ENCODE results near the gene CCDC6. TPM values are rescaled to one million over a fixed set of nuclear protein-coding genes. Genes with fewer than 3 reads are reported as not detected.
A peak's percentile ranks its signal among the peaks of the same experiment; 100 is the strongest.

Gene CCDC6
- total RNA-seq, 1 donor from 2014 or later: 23.4 TPM

DNA sequence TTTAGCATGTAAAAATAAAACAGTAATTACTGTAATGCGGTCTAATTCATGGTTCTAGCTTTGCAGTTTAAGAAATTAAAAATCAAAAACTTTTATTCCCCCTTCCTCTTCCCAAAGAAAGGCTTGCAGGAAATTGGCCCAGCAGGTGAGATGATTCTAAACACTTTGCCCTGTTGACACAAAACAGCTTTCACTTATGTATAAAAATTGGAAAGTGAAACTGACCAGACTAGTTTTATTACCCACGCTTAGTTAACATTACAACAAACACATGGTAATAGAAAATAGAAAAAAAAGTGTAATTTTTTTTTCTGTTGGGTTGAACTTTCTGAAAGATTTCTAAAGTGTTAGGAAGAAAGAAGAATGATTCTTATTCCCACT is 1.2 kb upstream of the CCDC6 start:
- TF ChIP-seq, protein P1, sequence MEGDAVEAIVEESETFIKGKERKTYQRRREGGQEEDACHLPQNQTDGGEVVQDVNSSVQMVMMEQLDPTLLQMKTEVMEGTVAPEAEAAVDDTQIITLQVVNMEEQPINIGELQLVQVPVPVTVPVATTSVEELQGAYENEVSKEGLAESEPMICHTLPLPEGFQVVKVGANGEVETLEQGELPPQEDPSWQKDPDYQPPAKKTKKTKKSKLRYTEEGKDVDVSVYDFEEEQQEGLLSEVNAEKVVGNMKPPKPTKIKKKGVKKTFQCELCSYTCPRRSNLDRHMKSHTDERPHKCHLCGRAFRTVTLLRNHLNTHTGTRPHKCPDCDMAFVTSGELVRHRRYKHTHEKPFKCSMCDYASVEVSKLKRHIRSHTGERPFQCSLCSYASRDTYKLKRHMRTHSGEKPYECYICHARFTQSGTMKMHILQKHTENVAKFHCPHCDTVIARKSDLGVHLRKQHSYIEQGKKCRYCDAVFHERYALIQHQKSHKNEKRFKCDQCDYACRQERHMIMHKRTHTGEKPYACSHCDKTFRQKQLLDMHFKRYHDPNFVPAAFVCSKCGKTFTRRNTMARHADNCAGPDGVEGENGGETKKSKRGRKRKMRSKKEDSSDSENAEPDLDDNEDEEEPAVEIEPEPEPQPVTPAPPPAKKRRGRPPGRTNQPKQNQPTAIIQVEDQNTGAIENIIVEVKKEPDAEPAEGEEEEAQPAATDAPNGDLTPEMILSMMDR (conservative IDR thresholded peaks at IDR 0.05; ENCODE audit: low read depth, low read length): no peak
- peak overlapping the region; percentile 82 for H3K4me3 ChIP-seq (ENCODE audit: low read depth, low read length)
- DNase-seq (ENCODE audit: low read depth): no peak

DNA sequence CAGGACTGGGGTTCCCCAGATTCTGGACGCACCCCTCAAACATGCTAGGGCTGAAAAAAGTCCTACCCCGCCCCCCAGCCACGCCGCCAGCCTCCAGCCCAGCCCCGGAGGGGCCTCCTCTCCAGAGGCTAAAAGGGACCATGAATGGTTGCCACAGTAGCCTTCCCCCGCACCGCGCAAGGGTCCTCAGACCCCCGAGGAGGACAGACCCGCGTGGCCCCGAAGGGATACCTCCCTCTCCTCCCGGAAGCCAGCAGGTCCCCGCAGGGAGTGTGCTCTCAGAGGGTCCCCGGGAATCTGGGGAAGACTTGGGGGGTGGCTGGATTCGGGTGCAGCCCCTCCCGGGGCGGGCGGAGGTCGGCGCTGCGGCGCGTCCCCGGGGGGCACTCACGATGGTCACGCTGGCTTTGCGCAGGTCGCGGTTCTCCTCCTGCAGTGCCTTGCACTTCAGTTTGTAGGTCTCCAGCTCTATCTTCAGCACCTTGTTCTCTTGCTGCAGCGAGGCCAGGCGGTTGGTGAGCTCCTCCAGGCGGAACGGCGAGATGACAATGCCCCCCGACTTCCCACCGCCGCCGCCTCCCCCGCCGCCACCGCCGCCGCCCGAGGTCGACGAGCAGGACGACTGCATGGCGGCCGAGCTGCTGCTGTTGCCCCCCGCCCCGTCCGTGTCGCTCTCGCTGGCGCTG is 482 bp downstream of the CCDC6 start:
- no peak for DNase-seq (ENCODE audit: low read depth)
- TF ChIP-seq, protein P1 (conservative IDR thresholded peaks at IDR 0.05; ENCODE audit: low read depth, low read length): no peak
- peak overlapping the region; percentile 82 for H3K4me3 ChIP-seq (ENCODE audit: low read depth, low read length)

DNA sequence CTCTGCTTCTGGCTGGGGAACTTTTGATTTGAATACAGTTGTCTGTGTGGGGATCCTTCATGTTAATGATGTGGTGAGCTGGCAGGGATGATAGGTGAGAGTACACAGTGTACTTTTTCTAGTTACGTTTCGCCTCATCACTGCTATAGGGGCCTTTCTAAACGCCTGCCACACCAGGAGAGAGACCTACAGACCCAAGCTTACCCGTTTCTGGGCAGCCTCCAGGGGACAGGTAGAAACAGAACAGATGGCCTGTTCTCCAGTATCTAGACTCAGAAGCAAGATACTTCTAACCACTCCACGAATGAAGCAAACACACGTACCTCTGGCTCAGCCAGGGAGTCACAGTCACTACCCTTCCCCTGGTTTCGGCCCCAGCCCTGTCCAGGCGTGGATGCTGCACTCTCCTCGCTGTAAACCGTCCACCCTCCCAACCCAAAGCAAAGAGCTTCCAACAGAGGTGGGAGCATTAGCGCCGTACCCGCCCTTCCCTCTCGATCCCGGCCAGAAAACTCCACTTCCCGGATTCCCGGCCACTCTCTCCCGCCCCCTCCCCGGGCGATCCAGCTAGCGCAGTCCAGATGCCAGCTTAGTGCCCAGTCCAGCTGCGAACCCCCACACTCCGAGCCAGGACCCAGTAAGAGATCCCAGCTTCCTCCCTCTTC is 1.2 kb downstream of the CCDC6 start:
- TF ChIP-seq, protein P1 (conservative IDR thresholded peaks at IDR 0.05; ENCODE audit: low read depth, low read length): no peak
- no peak for DNase-seq (ENCODE audit: low read depth)
- H3K4me3 ChIP-seq (ENCODE audit: low read depth, low read length): peak overlapping the region; percentile 82

DNA sequence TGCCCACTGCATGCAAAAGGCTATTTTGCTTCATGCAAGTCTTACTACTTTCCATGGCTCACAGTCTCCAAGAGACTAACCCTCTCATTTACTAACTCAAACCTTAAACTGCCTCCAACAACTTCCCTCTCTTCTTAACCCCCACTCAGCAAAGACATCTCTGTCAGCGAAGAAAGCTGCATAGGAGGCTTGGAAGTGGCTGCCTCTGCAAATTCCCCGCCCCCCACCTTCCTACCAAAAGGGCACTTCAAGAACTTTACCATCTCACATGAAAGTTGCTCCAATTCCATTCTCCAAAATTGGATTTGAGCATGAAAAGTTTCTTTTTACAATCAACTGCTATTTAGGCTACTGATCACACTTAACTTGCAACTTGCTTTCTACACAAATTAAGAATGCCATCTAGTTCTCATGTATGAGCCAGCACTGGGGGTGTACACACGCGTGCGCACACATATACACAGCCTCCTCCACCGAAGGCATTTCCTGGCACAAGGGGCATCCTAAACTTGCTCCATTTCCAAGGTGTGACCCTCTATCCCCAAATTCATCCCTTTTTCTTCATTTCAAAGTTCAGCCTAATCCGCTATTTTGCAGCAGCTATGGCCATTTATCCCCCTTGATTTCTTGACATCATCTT is 1.8 kb downstream of the CCDC6 start:
- peak overlapping the region; percentile 82 for H3K4me3 ChIP-seq (ENCODE audit: low read depth, low read length)
- no peak for DNase-seq (ENCODE audit: low read depth)
- TF ChIP-seq, protein P1 (conservative IDR thresholded peaks at IDR 0.05; ENCODE audit: low read depth, low read length): no peak

DNA sequence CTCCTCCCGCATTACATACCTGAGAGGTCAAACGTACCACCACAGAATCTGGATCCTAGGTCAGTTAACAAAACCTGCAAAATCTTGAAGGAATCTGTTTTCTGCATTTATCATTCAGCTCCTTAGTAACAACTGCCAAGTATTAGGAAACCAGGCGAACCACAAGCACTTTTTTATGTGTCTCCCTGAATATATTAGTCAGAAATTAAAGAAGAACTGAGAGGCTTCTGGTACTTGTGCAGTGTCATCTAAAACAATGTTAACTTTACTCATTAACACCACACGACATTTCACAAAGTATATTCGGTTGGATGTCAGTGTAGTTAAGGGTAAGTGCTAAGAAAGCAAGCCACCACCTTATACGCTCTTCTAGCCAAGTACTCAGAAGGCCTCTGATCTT is 2.5 kb downstream of the CCDC6 start:
- DNase-seq (ENCODE audit: low read depth): no peak
- peak overlapping the region; percentile 82 for H3K4me3 ChIP-seq (ENCODE audit: low read depth, low read length)
- TF ChIP-seq, protein P1 (conservative IDR thresholded peaks at IDR 0.05; ENCODE audit: low read depth, low read length): no peak

DNA sequence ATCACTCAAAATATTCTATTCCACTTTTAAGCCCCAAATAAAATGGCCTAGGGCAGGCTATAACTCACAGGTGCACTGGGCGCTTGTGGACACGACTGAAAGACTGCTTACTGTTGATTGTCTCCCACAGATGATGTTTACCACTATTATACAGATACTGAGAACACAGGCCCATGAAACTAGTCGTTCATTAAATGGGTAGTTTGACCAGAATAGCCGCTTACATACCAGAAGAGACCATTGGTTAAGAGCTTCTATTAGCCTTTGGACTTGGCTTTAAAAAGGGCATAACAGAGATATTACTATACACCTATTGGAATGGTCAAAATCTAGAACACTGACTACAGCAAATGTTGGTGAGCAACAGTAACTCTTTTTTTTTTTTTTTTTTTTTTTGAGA is 4.3 kb downstream of the CCDC6 start:
- H3K4me3 ChIP-seq (ENCODE audit: low read depth, low read length): no peak overlapping the region
- TF ChIP-seq, protein P1 (conservative IDR thresholded peaks at IDR 0.05; ENCODE audit: low read depth, low read length): no peak
- DNase-seq (ENCODE audit: low read depth): no peak

All from epithelial cell of proximal tubule (primary cell).